ENCODE results near the gene SELENOM.
"Not testable (repeated sequence)": the region's sequence is repeated elsewhere in the genome, so short reads cannot be mapped to it uniquely, and the experiment has no call there.

SELENOM gene

DNA sequence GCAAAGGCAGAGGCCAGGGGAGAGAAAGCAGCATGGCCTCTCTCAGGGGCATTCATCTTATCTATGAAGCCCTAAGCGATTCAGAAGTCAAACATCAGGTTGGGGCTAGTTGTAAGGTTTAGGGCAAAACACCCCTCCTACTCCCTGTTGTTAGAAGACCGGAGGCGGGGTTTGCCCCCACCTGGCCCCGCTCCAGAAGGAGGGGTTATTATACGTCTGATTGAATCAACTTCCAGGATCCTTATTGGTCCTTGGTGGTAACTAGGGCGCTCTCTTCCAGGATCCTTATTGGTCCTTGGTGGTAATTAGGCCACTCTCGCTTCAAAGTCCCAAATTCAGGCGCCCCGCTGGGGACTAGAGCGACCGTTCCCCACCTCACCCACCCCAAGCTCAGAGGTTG lies 38.4 kb downstream of the SELENOM start:
- intact Hi-C loops (cut with DNase I; ENCODE audit: low total_unique reads), result no loop called here
- TF ChIP-seq, protein P1, sequence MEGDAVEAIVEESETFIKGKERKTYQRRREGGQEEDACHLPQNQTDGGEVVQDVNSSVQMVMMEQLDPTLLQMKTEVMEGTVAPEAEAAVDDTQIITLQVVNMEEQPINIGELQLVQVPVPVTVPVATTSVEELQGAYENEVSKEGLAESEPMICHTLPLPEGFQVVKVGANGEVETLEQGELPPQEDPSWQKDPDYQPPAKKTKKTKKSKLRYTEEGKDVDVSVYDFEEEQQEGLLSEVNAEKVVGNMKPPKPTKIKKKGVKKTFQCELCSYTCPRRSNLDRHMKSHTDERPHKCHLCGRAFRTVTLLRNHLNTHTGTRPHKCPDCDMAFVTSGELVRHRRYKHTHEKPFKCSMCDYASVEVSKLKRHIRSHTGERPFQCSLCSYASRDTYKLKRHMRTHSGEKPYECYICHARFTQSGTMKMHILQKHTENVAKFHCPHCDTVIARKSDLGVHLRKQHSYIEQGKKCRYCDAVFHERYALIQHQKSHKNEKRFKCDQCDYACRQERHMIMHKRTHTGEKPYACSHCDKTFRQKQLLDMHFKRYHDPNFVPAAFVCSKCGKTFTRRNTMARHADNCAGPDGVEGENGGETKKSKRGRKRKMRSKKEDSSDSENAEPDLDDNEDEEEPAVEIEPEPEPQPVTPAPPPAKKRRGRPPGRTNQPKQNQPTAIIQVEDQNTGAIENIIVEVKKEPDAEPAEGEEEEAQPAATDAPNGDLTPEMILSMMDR (IDR thresholded peaks at IDR 0.05), result no peak
- Histone ChIP-seq H3K27ac (no peak overlapping the region), H3K9me3 (no peaks in the 10 kb centered on the region), H3K36me3 (no peaks in the 10 kb centered on the region), H3K27me3 (no peaks in the 10 kb centered on the region), H3K4me3 (no peak overlapping the region), H3K4me1 (no peaks in the 10 kb centered on the region)
- no peak for DNase-seq

- Histone ChIP-seq H3K4me3 (no peak overlapping the region), H3K27ac (no peak overlapping the region), H3K9me3 (no peaks in the 10 kb centered on the region), H3K36me3 (no peaks in the 10 kb centered on the region), H3K4me1 (no peaks in the 10 kb centered on the region), H3K27me3 (no peaks in the 10 kb centered on the region)
- DNase-seq, result no peak
- TF ChIP-seq, protein P1 (IDR thresholded peaks at IDR 0.05), result no peak
- intact Hi-C loops (cut with DNase I; ENCODE audit: low total_unique reads), result no loop called here
Observed at GRCh38 chr22:31064369-31064768, 43.0 kb downstream of the SELENOM start.

DNA sequence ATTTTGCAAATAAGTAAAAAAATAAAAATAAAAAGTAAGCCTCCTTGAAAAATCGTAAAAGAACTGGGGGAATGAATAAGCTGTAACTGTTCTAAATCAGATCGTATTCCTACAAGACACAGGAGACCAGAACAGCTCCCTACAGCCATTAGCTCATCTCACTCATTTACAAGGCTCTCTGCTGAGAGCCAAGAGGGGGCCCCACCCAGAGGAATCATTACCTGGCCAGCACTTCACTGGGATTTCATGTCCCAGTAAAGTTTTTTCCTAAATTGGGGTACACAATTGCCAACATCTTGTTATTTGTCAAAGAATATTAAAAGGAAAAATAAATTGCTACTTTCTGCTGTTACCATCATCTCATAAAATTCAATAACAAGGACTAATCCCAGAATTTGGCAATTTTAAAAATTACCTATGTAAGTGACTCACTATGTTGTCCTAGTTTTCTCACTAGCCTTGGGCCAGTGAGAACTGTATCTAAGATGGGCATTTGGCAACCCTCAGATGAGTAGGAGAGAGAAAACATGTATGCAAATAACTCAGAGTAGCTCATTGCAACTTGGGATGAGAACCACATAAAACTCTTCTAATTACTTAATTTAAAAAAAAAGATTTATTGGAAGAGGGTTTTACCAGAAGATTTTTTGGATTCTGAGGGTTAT lies 44.7 kb downstream of the SELENOM start:
- intact Hi-C loops (cut with DNase I; ENCODE audit: low total_unique reads), result no loop called here
- Histone ChIP-seq H3K27ac (no peak overlapping the region), H3K27me3 (no peaks in the 10 kb centered on the region), H3K9me3 (no peaks in the 10 kb centered on the region), H3K4me3 (no peak overlapping the region), H3K4me1 (no peaks in the 10 kb centered on the region), H3K36me3 (no peaks in the 10 kb centered on the region)
- TF ChIP-seq, protein P1 (IDR thresholded peaks at IDR 0.05), result no peak
- no peak for DNase-seq

DNA sequence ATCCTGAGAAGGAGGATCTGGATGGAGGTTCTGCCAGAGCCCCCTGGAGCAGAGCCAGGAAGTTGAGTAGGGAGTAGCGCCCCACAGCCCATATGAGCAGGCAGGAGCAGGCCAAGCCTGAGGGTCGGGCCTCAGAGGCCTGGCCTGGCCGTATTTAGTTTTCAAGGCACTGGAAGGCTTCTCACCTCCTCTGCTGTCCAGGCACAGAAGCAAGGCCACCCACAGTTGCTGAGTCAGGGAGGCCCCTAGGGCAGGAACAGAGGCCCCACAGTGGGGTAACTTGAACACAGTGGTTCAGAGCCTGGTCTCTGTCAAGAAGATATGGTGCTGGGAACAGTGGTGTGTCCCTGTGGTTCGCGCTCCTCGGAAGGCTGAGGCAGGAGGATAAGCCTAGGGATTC lies 47.7 kb downstream of the SELENOM start:
- H3K9me3 ChIP-seq; H3K36me3 ChIP-seq; H3K27me3 ChIP-seq; H3K4me3 ChIP-seq; H3K27ac ChIP-seq; intact Hi-C loops (cut with DNase I; ENCODE audit: low total_unique reads); DNase-seq: not testable (repeated sequence)
- peaks cover 0 to 23% (median 22%) of the 10 kb centered on the region in 4 donors for H3K4me1 ChIP-seq

GRCh38 chr22:31056986-31057599 lies 50.3 kb downstream of the SELENOM start:
- H3K36me3 ChIP-seq, result no peaks in the 10 kb centered on the region
- TF ChIP-seq, protein P1 (IDR thresholded peaks at IDR 0.05), result no peak
- no peak overlapping the region for H3K4me3 ChIP-seq
- intact Hi-C loops (cut with DNase I; ENCODE audit: low total_unique reads), result no loop called here
- peaks cover 0 to 34% (median 25%) of the 10 kb centered on the region in 4 donors for H3K4me1 ChIP-seq
- peak overlapping the region; percentile 89 to 93 for H3K27ac ChIP-seq
- DNase-seq, result no peak
- H3K9me3 ChIP-seq, result no peaks in the 10 kb centered on the region
- H3K27me3 ChIP-seq, result no peaks in the 10 kb centered on the region

DNA sequence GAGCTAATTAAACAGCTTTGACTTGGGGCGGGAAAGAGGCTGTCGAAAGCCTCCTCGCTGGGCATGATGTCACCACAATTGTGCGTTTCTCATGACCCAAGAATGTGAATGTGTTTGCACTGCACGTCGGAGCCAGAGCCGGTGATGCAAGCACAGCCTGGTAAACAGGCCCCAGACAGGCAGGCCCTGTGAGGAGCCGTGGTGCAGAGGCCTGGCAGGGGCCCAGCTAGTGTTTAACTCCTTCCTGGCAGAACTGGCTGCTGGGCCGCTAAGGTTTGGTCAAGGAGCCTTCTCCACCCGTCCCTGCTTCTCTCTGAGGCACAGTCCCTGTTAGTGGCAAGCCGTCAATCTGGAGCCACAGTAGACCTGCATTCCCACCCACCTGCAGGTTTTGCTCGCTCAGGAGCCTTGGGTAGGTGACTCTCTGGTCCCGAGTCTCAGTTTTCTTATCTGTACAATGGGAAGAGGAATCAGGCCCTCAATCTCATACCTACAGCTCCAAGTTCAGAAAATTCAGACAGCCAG lies 51.7 kb downstream of the SELENOM start:
- no peaks in the 10 kb centered on the region for H3K36me3 ChIP-seq
- peak; percentile 92 to 97 for DNase-seq
- peaks cover 0 to 34% (median 25%) of the 10 kb centered on the region in 4 donors for H3K4me1 ChIP-seq
- H3K27ac ChIP-seq, result peak overlapping the region; percentile 89 to 93
- H3K27me3 ChIP-seq, result no peaks in the 10 kb centered on the region
- H3K9me3 ChIP-seq, result no peaks in the 10 kb centered on the region
- TF ChIP-seq, protein P1 (IDR thresholded peaks at IDR 0.05), result no peak
- intact Hi-C loops (cut with DNase I; ENCODE audit: low total_unique reads), result no loop called here
- no peak overlapping the region for H3K4me3 ChIP-seq
